ENCODE measurements around the gene SARDH. TPM values are rescaled to one million over a fixed set of nuclear protein-coding genes. Genes with fewer than 3 reads are reported as not detected.

Gene SARDH
- total and polyA plus RNA-seq, 2 donors (not counting 1 experiment from before 2014, with no cell fraction given), result 0.03 to 0.07 TPM

DNA sequence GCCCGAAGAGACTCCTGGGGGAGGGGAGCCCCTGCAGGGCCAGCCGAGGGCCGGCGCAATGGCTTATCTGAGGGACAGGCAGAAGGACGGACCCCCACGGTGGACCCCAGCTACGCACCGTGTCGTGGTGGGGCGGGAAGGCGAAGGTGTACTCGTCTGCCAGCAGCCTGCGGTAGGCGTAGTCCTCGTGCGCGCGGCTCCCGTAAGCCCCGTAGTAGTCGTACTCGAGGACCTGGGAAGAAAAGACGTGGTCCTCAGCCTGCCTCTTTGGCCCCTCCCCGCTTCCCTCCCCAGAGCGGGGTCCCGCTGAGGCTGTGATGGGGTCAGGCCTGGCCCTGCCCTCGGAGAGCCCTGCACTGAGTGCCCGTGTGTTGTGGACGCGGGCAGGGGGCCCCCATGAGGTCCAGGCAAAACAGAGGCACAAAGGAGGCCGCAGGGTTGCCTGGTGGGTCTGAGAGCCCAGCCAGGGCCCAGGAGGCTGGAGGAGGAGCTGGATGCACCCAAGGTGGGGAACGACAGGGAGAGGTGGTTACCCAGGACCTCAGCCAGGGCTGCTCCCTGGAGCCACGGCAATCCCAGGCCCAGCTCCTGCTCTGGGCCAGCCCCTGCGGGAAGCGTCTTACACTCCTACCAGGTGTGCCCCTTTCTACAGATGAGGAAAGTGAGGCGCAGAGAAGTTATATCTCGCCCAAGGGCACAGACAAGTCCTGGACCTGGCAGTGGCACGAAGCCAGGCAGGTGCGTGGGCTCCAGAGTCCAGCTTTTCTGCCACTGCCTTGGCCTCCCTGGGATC, 35.2 kb downstream of the SARDH start:
- peak overlapping the region; percentile 55 for H3K9ac ChIP-seq (ENCODE audit: low read length)
- ChIA-PET POLR2A (no interaction called here), CTCF (no interaction called here)
- Mint-ChIP-seq H3K9me3 (ENCODE audit: insufficient read depth) (no peaks in the 10 kb centered on the region), H3K27ac (peak overlapping the region; percentile 46), H3K4me3 (peak overlapping the region; percentile 85), H3K27me3 (peaks cover 24% of the 10 kb centered on the region), H3K4me1 (peaks cover 39% of the 10 kb centered on the region)
- H3K9me3 ChIP-seq (ENCODE audit: control extremely low read depth in 1 of 3, control insufficient read depth in 2 of 3, insufficient read depth in 1 of 3, low read length in 2 of 3), result peaks cover 0 to 4% (median 0%) of the 10 kb centered on the region in 3 donors
- peak overlapping the region; percentile 62 for H2AFZ ChIP-seq (ENCODE audit: insufficient read depth, low read depth, low read length, poor library complexity, severe bottlenecking)
- H3K27ac ChIP-seq (ENCODE audit: low read length in 2 of 2), result no peak overlapping the region
- peaks cover 16 to 33% of the 10 kb centered on the region in 2 donors for H3K4me1 ChIP-seq (ENCODE audit: control insufficient read depth in 2 of 2, insufficient read depth in 2 of 2, low read length in 2 of 2)
- intact Hi-C loops (cut with micrococcal nuclease), result no loop called here
- no peak for DNase-seq
- H3K4me3 ChIP-seq (ENCODE audit: control extremely low read depth in 1 of 5, extremely low read depth in 1 of 5, insufficient read depth in 1 of 5, low read depth in 2 of 5, low read length in 4 of 5), result peak overlapping the region in 4 of 5 experiments; percentile 27 to 43 (median 38)
- TF ChIP-seq EZH2 (IDR thresholded peaks at IDR 0.05; ENCODE audit: borderline replicate concordance, insufficient read depth, low read depth, low read length, poor library complexity, severe bottlenecking), result no peak
- TF ChIP-seq, protein P1, sequence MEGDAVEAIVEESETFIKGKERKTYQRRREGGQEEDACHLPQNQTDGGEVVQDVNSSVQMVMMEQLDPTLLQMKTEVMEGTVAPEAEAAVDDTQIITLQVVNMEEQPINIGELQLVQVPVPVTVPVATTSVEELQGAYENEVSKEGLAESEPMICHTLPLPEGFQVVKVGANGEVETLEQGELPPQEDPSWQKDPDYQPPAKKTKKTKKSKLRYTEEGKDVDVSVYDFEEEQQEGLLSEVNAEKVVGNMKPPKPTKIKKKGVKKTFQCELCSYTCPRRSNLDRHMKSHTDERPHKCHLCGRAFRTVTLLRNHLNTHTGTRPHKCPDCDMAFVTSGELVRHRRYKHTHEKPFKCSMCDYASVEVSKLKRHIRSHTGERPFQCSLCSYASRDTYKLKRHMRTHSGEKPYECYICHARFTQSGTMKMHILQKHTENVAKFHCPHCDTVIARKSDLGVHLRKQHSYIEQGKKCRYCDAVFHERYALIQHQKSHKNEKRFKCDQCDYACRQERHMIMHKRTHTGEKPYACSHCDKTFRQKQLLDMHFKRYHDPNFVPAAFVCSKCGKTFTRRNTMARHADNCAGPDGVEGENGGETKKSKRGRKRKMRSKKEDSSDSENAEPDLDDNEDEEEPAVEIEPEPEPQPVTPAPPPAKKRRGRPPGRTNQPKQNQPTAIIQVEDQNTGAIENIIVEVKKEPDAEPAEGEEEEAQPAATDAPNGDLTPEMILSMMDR (IDR thresholded peaks at IDR 0.05), result no peak
- WGBS (ENCODE audit: insufficient coverage), result 32% methylated on average over 37 of the region's 39 CpGs
- H3K36me3 ChIP-seq (replicated peaks in 1 of 2; ENCODE audit: control extremely low read depth in 1 of 2, control insufficient read depth in 1 of 2, extremely low read depth in 1 of 2, insufficient read depth in 2 of 2, low read length in 1 of 2), result no peaks in the 10 kb centered on the region
- peaks cover 0 to 13% (median 6%) of the 10 kb centered on the region in 4 experiments for H3K27me3 ChIP-seq (replicated peaks in 1 of 4; ENCODE audit: control extremely low read depth in 1 of 4, control insufficient read depth in 3 of 4, insufficient read depth in 4 of 4, low read length in 3 of 4)
- no peak for ATAC-seq (ENCODE audit: low read depth)
- H3K79me2 ChIP-seq (ENCODE audit: control insufficient read depth, insufficient read depth, low read length), result no peaks in the 10 kb centered on the region
- H3K4me2 ChIP-seq (replicated peaks; ENCODE audit: low read depth, low read length, poor library complexity, severe bottlenecking), result peak overlapping the region; percentile 74
- no peaks in the 10 kb centered on the region for H4K20me1 ChIP-seq (ENCODE audit: control insufficient read depth, insufficient read depth, low read length, poor library complexity, severe bottlenecking)
